H9 (cell line): ENCODE results near the gene PDGFB. TPM values are rescaled to one million over a fixed set of nuclear protein-coding genes. Genes with fewer than 3 reads are reported as not detected.

ENCODE experiments used
- DNase-seq: peaks from one replicate; pipeline ENCODE4 v3.0.0-alpha.2; 2017
- H2AFZ ChIP-seq: one replicate; pipeline ENCODE4 v1.6.1; 2013; ENCODE audit warnings: mild to moderate bottlenecking, low read length, control low read depth, moderate library complexity
- H2AK5ac ChIP-seq: 2 replicates; pipeline ENCODE4 v1.6.1; 2013; ENCODE audit warnings: low read length, control low read depth, mixed read lengths; ENCODE audit not compliant: insufficient read length
- H2BK120ac ChIP-seq: one replicate; pipeline ENCODE4 v1.6.1; 2013; ENCODE audit warnings: low read depth, mild to moderate bottlenecking, low read length, control low read depth, inconsistent platforms; ENCODE audit not compliant: poor library complexity, severe bottlenecking
- H2BK12ac ChIP-seq: 2 replicates; pipeline ENCODE4 v1.6.1; 2013; ENCODE audit warnings: low read length, control low read depth, mixed read lengths, low read depth; ENCODE audit not compliant: insufficient read length
- H2BK15ac ChIP-seq: 2 replicates; pipeline ENCODE4 v1.6.1; 2013; ENCODE audit warnings: low read depth, low read length, control low read depth
- H2BK20ac ChIP-seq: one replicate; pipeline ENCODE4 v1.6.1; 2013; ENCODE audit warnings: low read depth, mild to moderate bottlenecking, low read length, control low read depth, inconsistent platforms; ENCODE audit not compliant: poor library complexity, severe bottlenecking
- H2BK5ac ChIP-seq: 2 replicates; pipeline ENCODE4 v1.6.1; 2013; ENCODE audit warnings: low read length, control low read depth, mixed read lengths; ENCODE audit not compliant: insufficient read length
- H3K14ac ChIP-seq: 2 replicates; pipeline ENCODE4 v1.6.1; 2013; ENCODE audit warnings: low read length, control low read depth; ENCODE audit not compliant: insufficient read depth
- H3K18ac ChIP-seq: 2 replicates; pipeline ENCODE4 v1.6.1; 2013; ENCODE audit warnings: low read depth, mild to moderate bottlenecking, mixed read lengths, low read length, control low read depth; ENCODE audit not compliant: insufficient read length
- H3K23ac ChIP-seq: 2 replicates; pipeline ENCODE4 v1.6.1; 2013; ENCODE audit warnings: low read length, control low read depth, mixed read lengths, low read depth; ENCODE audit not compliant: insufficient read length
- H3K23me2 ChIP-seq: 2 replicates; pipeline ENCODE4 v1.6.1; 2013; ENCODE audit warnings: low read depth, mild to moderate bottlenecking, mixed read lengths, low read length, control low read depth; ENCODE audit not compliant: insufficient read length, poor library complexity, severe bottlenecking
- H3K27ac ChIP-seq: 2 replicates; pipeline ENCODE4 v1.5.1; 2013; ENCODE audit warnings: low read length, control low read depth, mixed read lengths, low read depth; ENCODE audit not compliant: insufficient read length
- H3K27me3 ChIP-seq: 2 replicates; pipeline ENCODE4 v1.6.1; 2013; ENCODE audit warnings: low read length, control low read depth, inconsistent platforms; ENCODE audit not compliant: insufficient read depth
- H3K4ac ChIP-seq: 2 replicates; pipeline ENCODE4 v1.6.1; 2013; ENCODE audit warnings: low read depth, mild to moderate bottlenecking, control low read depth, inconsistent platforms, low read length, moderate library complexity
- H3K4me1 ChIP-seq: 2 replicates; pipeline ENCODE4 v1.6.1; 2013; ENCODE audit warnings: low read length, control low read depth, inconsistent platforms; ENCODE audit not compliant: insufficient read depth
- H3K4me2 ChIP-seq: 2 replicates; pipeline ENCODE4 v1.6.1; 2013; ENCODE audit warnings: low read length, control low read depth, mixed read lengths; ENCODE audit not compliant: insufficient read length, insufficient read depth
- H3K56ac ChIP-seq: 2 replicates; pipeline ENCODE4 v1.6.1; 2013; ENCODE audit warnings: low read depth, mild to moderate bottlenecking, mixed read lengths, low read length, control low read depth; ENCODE audit not compliant: insufficient read length
- H3K79me1 ChIP-seq: 2 replicates; pipeline ENCODE4 v1.6.1; 2013; ENCODE audit warnings: low read depth, mild to moderate bottlenecking, moderate library complexity, low read length, control low read depth, inconsistent platforms; ENCODE audit not compliant: insufficient read depth, poor library complexity, severe bottlenecking
- H3K79me2 ChIP-seq: 2 replicates; pipeline ENCODE4 v1.6.1; 2013; ENCODE audit warnings: low read length, control low read depth, inconsistent platforms; ENCODE audit not compliant: insufficient read depth
- H3K9ac ChIP-seq: 2 replicates; pipeline ENCODE4 v1.6.1; 2013; ENCODE audit warnings: low read length, control low read depth, mixed read lengths; ENCODE audit not compliant: insufficient read length; ENCODE audit errors: extremely low read depth
- H3K9me3 ChIP-seq: one replicate; pipeline ENCODE4 v1.6.1; 2013; ENCODE audit warnings: low read depth, low read length, inconsistent platforms; ENCODE audit not compliant: control insufficient read depth
- H3T11ph ChIP-seq: one replicate; pipeline ENCODE4 v1.6.1; 2013; ENCODE audit warnings: mild to moderate bottlenecking, low read length, control low read depth, inconsistent platforms
- H4K20me1 ChIP-seq: one replicate; pipeline ENCODE4 v1.6.1; 2013; ENCODE audit not compliant: control insufficient read depth, insufficient read length, insufficient read depth
- H4K5ac ChIP-seq: 2 replicates; pipeline ENCODE4 v1.6.1; 2013; ENCODE audit warnings: low read depth, mild to moderate bottlenecking, mixed read lengths, low read length, control low read depth; ENCODE audit not compliant: insufficient read length
- H4K8ac ChIP-seq: replicated peaks from 2 replicates; pipeline ENCODE4 v1.6.1; 2013; ENCODE audit warnings: low read length, control low read depth, mixed read lengths, low read depth; ENCODE audit not compliant: insufficient read length
- H4K91ac ChIP-seq: 2 replicates; pipeline ENCODE4 v1.6.1; 2013; ENCODE audit warnings: low read depth, mild to moderate bottlenecking, moderate library complexity, mixed read lengths, low read length, control low read depth; ENCODE audit not compliant: insufficient read length
- H3K27ac Mint-ChIP-seq, 3 experiments: 2 replicates in 2 of 3; 3 replicates in 1 of 3; pipeline ENCODE4 v1.8.0; 2020 to 2021; ENCODE audit warnings: mixed read lengths in 3 of 3, mild to moderate bottlenecking in 1 of 3, moderate library complexity in 1 of 3
- H3K27me3 Mint-ChIP-seq: 2 replicates; pipeline ENCODE4 v1.8.0; 2021; ENCODE audit warnings: low read depth, mild to moderate bottlenecking, moderate library complexity, mixed read lengths
- H3K36me3 Mint-ChIP-seq, 3 experiments: 2 replicates in 2 of 3; 3 replicates in 1 of 3; pipeline ENCODE4 v1.8.0; 2020 to 2021; ENCODE audit warnings: low read depth in 3 of 3, mixed read lengths in 3 of 3; ENCODE audit not compliant: insufficient read depth in 1 of 3
- H3K4me1 Mint-ChIP-seq, 2 experiments: 2 replicates each; pipeline ENCODE4 v1.8.0; 2020; ENCODE audit warnings: mixed read lengths in 2 of 2
- H3K4me3 Mint-ChIP-seq, 2 experiments: 2 replicates in 1 of 2; 3 replicates in 1 of 2; pipeline ENCODE4 v1.8.0; 2020 to 2021; ENCODE audit warnings: mild to moderate bottlenecking in 2 of 2, mixed read lengths in 2 of 2, moderate library complexity in 1 of 2
- H3K9me3 Mint-ChIP-seq, 2 experiments: 2 replicates in 1 of 2; 3 replicates in 1 of 2; pipeline ENCODE4 v1.8.0; 2020; ENCODE audit warnings: mild to moderate bottlenecking in 2 of 2, mixed read lengths in 2 of 2, moderate library complexity in 1 of 2
- CTCF ChIP-seq: fragments of 200-600 bp; sonication (generic); conservative IDR thresholded peaks from 3 replicates; pipeline ENCODE4 v1.8.0; 2021; ENCODE audit warnings: antibody characterized with exemption, mild to moderate bottlenecking
- WGBS: extraction: QIAGEN DNeasy Blood & Tissue Kit; methylation state at CpG from one replicate; pipeline ENCODE4 v1.1.7; 2013; ENCODE audit warnings: missing lambda C conversion rate, low lambda C conversion rate, mixed read lengths; ENCODE audit not compliant: insufficient read length; ENCODE audit errors: extremely low coverage; 5-methylcytosine and 5-hydroxymethylcytosine counted together
- total RNA-seq: library from RNA; stranded (reverse); gene quantifications from 2 replicates; pipeline ENCODE4 v1.2.1, GENCODE V29; 2021

Gene PDGFB
- total RNA-seq, 1 experiment from 2014 or later, result 6.1 TPM

GRCh38 chr22:39248254-39248653 lies 3.5 kb upstream of the PDGFB start:
- Histone ChIP-seq H2BK12ac (no peak overlapping the region), H4K20me1 (no peaks in the 10 kb centered on the region), H4K8ac (no peak overlapping the region), H3K23me2 (peaks cover 9% of the 10 kb centered on the region), H3K27me3 (peaks cover 19% of the 10 kb centered on the region), H3K4me2 (no peak overlapping the region), H4K5ac (no peak overlapping the region), H2AK5ac (no peak overlapping the region), H3K79me1 (no peaks in the 10 kb centered on the region), H3K9ac (no peak overlapping the region), H2BK15ac (no peak overlapping the region), H3T11ph (no peak overlapping the region), H3K27ac (no peak overlapping the region), H3K14ac (no peak overlapping the region), H3K4ac (no peak overlapping the region), H2BK120ac (no peak overlapping the region), H3K18ac (no peak overlapping the region), H3K9me3 (no peaks in the 10 kb centered on the region), H2BK20ac (no peak overlapping the region), H2AFZ (no peak overlapping the region), H4K91ac (no peak overlapping the region), H3K23ac (no peak overlapping the region), H3K79me2 (no peaks in the 10 kb centered on the region), H3K4me1 (peaks cover 2% of the 10 kb centered on the region; the same call in 1 of the 2 replicates), H3K56ac (no peak overlapping the region), H2BK5ac (no peak overlapping the region)
- WGBS, result no CpG with 5 or more reads among the region's 5 CpGs
- DNase-seq, result no peak
- TF ChIP-seq CTCF, result no peak
- H3K36me3 Mint-ChIP-seq, result no peaks in the 10 kb centered on the region
- no peak overlapping the region for H3K4me3 Mint-ChIP-seq
- no peak overlapping the region for H3K27ac Mint-ChIP-seq
- peaks cover 91% of the 10 kb centered on the region for H3K27me3 Mint-ChIP-seq
- H3K4me1 Mint-ChIP-seq, result peaks cover 10 to 36% of the 10 kb centered on the region in 2 experiments
- no peaks in the 10 kb centered on the region; a peak in 1 of 5 replicates for H3K9me3 Mint-ChIP-seq
